Inflammatory macrophage treated with lipopolysaccharide for 4 hours (primary cell): ENCODE measurements around the gene TBL1X.

ENCODE experiments used
- DNase-seq: peaks from one replicate; pipeline ENCODE4 v3.0.0-alpha.2; 2020

TBL1X gene

DNA sequence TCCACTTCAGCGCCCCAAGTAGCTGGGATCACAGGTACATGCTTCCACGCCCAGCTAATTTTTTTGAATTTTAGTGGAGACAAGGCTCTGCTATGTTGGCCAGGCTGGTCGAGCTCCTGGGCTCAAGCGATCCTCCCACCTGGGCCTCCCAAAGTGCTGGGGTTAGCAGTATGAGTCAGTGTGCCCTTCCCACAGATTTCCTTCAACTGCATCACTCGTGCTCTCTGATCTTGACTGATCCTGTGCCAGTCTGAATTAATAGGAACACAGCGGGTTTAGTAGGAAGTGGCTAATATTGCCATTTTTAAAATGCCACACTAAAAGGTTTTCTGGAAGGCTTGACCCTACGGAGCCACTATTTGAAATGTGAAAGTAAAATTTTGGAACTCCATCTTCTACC, 317.1 kb downstream of the TBL1X start:
- DNase-seq = no peak

DNA sequence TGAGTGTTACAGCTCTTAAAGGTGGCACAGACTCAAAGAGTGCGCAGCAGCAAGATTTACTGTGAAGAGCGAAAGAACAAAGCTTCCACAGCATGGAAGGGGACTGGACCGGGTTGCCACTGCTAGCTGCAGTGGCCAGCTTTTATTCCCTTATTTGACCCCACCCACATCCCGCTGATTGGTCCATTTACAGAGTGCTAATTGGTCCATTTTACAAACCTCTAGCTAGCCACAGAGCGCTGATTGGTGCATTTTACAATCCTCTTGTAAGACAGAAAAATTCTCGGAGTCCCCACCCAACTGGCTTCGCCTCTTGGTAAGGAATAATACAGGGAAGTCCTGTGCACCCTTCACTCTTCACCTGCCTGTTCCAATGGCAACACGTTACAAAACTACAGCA, 319.5 kb downstream of the TBL1X start:
- no peak for DNase-seq

DNA sequence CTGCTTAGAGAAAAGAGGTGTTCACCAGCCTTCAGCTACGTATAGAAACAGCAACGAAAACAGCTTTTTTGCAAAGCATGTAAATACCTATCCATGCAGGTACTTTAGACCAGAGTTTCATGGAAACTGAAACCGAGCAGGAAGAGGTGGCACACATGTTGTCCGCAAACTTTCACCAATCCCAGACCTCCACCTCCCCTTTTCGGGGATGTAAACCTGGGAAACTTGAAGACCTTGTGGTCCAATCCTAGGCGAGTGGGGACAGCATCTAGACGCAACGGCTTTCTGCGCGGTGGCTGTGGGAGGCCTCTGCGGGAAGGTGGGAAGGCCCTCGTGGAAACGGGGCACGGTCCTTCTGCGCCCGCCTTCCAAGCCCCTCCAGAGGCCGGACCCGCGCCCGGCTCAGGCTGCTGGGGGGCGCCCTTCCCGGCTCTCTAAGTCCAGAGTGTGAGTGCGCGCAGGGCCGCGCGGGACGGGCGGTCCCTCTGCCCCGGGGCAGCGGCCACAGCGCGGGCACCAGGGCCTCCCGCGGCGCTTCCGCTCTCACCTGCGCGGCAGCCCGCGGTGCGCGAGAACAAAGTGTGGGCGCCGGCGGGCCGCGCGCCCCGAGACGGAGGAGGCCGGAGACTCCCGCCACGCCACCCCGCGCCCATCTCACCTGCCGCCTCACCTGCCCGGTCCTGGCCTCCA, 320.5 kb downstream of the TBL1X start:
- no peak for DNase-seq

- DNase-seq = no peak
These were observed 321.3 kb downstream of the TBL1X start, which contains the start of gene SHROOM2 for GRCh38 chrX:9785944-9786797. SHROOM2 (plus strand) TSS chrX:9786429; CDS start chrX:9786546, 117 bp downstream.

GRCh38 chrX:9786798-9787635, 322.2 kb downstream of the TBL1X start:
- no peak for DNase-seq

GRCh38 chrX:9788911-9789310, 324.1 kb downstream of the TBL1X start:
- no peak for DNase-seq

DNA sequence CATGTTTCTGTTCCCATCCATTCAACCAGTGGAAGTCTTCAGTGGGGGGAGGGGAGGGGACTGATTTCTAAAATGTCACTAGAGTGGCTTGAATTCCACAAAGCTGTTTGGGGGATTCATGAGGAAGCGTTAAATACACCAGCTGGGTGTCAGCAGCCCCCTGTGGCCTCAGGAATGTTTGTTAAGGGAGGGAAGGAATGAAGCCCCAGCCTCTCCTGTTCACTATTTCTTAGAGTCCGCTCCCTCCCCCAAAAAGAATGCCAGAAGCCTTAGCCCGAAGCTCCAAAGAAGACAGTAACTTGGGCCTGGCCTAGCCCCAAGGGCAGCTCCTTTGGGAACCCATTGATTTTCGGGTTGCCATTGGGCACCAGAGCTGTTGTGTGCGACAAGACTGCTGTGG, 324.7 kb downstream of the TBL1X start:
- no peak for DNase-seq
